NCI-H524 treated with DMSO at 0.1 percent for 48 hours (cell line): ENCODE results near the gene HSD17B4.
"Not testable (repeated sequence)": the region's sequence is repeated elsewhere in the genome, so short reads cannot be mapped to it uniquely, and the experiment has no call there.

ENCODE experiments used
- DNase-seq: peaks from one replicate; lab custom pipeline; 2025; lab: John Stamatoyannopoulos, UW

HSD17B4 gene

DNA sequence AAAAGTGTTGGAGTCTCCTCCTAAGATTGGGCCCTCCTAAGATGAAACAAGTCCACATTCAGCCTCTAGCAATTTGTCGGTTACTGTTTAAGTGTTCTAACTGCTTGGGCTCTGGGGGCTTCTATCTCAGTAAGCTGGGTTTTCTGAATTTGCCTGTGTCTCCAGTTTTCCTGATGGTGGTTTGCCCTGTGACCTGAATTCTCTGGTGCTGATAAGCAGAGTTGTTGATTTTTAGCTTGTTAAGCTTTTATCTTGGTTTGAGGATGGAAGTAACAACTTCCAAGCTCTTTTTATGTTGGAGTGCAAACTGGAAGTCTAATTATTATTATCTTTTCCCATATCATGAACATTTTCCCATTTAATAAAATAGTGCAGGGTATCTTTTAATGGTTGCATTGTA, 30.9 kb downstream of the HSD17B4 start:
- no peak for DNase-seq

DNA sequence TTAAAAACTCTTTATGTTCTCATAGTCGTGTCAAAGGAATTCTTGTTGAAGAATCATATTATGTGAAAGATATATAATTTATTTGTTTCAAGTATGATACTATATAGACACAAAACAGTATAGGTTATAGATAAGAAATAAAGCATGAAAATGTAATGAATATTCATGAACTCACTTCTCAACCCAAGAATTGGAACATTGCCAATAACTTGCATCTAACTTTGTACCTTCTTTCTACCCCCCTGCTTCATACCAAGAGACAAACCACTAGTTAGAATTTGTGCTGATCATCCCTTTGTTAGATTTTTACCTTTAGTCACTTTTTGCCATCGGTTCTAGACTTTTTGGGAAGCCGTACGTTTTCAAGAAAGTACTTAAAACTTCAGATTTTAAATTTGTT, 32.6 kb downstream of the HSD17B4 start:
- DNase-seq, result no peak

DNA sequence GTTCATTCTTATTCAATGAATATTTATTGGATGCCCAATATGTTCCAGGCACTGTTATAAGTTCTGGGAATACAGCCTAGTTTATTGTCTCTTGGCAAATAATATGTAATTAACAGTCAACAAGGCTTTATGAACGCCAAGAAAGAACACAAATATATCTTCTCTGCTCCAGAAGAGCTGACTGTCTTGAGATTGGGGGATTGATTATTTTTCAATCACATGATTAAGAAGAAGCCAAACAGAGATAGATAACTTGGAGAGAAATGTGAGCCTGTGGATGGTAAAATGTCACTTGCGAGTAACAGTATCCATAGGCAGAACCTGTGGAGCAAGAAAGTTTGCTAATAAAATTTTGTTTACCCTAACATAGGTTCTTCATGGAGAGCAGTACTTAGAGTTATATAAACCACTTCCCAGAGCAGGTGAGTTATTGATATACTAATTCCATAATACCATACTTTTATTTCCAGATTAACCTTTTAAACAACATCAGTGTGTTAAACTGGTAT, 49.4 kb downstream of the HSD17B4 start:
- no peak for DNase-seq

DNA sequence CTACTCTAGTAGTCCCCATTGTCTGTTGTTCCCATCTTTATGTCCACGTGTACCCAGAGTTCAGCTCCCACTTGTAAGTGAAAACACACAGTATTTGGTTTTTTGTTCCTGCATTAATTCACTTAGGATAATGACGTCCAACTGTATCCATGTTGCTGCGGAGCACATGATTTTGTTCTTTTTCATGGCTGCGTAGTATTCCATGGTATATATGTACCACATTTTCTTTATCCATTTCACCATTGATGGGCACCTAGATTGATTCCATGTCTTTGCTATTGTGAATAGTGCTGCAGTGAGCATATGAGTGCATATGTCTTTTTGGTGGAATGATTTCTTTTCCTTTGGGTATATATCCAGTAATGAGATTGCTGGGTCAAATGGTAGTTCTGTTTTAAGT, 51.6 kb downstream of the HSD17B4 start:
- DNase-seq, result not testable (repeated sequence)

DNA sequence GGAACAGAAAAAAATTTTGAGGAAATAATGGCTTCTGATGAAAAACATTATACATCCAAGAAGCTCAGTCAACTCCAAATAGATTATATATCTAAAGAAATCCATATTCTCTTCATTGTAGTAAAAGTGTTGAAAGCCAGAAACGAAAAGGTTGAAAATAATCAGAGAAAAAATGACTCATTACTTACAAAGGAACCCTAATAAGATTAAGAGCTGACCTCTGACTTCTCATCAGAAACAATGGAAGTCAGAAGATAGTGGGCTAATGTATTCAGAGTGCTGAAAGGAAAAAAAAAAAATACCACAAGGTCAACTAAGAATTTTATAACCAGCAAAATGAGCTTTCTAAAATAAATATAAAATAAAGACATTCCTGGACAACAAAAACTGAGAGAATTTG, 60.0 kb downstream of the HSD17B4 start:
- no peak for DNase-seq

DNA sequence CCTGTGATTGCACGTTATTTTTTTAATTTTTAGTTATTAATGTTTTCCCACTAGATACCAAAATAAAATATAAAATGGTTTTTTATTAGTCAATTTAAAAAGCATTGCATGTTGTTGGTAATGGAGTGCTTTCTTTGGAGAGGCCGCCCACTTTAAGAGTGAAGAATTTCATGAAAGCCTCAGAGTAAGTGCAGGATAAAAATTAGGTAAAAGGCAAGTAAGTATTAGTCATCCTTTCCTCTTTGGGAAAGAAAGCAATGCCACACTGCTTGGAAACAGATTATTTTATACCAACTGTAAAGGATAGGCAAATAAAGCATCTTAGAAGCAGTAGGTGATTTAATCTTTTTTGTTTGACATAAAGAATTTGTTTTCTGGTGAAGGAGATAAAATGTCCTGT, 62.9 kb downstream of the HSD17B4 start:
- no peak for DNase-seq

DNA sequence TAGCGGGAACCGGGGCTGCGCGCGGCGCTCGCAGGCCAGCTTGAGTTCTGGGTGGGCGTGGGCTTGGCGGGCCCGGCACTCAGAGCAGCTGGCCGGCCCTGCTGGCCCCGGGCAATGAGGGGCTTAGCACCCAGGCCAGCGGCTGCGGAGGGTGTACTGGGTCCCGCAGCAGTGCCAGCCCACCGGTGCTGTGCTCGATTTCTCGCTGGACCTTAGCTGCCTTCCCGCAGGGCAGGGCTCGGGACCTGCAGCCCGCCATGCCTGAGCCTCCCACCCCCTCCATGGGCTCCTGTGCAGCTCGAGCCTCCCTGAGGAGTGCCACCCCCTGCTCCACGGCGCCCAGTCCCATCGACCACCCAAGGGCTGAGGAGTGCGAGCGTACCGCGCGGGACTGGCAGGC, 64.8 kb downstream of the HSD17B4 start:
- DNase-seq, result not testable (repeated sequence)

DNA sequence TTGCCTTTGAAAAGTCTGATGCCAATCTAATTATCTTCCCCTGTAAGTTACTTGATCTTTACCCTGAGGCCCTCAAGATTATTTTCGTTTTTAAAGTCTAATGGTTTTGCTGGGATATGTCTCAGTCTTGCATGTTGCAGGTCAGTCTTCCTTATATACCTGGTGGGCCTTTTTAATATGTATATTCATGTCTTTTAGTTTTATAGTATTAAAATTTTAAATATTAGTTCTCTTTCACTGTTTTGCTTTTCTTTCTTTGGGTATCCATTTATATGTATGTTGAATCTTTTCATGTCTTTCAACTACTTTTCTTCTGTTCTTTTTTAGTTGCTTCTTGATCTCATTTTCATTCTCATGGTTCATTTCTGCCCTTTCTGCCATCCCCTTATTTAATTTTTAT, 68.9 kb downstream of the HSD17B4 start:
- DNase-seq, result no peak

DNA sequence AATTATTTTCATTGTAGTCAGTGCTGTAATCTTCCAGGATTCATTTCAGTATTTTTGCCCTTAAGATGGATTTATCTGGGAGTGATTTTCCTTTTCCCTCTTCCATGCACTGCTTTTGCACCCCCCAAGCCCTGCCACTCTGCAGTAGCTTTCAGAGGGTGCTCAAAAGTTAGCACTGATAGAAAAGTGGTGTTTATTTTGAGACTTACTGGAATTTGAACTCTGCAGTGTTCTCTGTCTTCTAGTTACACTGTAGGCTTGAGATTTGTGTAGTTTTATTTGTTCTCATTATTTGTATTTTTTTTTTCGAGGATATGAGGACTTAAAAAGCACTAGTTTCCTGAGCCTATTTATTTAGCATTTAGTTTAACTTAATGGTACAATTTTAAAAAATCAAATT, 70.5 kb downstream of the HSD17B4 start:
- DNase-seq, result no peak

DNA sequence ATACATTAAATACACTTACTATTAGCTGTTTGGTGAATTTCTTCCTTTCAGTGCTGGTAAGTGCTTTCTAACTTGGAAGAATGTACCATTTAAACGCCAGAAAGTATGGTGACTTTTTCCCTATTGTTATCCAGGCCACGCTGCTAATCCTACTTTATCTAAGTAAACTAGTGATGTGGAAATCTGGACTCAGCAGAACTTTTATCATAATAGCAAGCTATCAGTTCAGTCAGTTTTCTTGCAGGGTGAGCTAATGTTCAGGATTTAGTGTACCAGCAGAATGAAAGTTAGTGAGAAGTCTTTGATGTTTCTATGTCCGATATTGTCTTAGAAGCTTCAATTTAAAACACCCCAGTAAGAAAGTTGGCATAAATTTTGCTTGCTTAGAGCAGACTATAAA, 72.2 kb downstream of the HSD17B4 start:
- DNase-seq, result no peak

DNA sequence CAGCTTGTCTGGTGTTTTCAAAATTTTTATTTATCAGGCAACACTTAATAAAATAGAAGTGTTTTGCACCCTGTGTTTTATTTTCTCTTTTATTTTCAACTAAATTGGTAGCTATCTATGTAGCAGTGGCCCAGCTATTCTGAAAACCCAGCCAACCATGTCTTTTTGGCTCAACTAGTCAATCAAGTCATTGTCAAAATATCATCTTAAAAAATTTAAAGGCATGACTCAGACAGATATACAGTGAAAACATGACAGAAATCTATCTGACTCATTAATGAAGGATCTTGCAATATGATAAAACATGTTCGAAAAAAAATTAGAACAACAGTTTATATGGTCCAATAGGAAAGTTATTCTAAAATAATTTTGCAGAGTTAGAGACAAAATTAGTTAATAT, 75.1 kb downstream of the HSD17B4 start:
- DNase-seq, result no peak

DNA sequence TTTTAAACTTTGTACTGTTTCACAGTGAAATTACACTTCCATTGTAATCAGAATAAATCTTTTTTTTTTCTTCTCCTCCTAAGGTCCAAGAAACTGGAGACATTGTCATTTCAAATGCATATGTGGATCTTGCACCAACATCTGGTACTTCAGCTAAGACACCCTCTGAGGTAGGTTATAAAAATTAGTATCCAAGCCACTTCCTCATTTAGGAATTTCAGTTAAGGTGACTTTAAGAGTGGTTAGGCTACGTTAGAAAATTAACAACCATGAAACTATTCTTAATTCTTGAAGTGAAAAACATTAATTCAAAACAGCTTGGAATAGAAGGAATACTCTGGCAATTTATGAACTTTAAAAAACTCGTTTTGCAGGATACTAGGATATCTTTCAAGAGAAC, 77.5 kb downstream of the HSD17B4 start:
- no peak for DNase-seq

DNA sequence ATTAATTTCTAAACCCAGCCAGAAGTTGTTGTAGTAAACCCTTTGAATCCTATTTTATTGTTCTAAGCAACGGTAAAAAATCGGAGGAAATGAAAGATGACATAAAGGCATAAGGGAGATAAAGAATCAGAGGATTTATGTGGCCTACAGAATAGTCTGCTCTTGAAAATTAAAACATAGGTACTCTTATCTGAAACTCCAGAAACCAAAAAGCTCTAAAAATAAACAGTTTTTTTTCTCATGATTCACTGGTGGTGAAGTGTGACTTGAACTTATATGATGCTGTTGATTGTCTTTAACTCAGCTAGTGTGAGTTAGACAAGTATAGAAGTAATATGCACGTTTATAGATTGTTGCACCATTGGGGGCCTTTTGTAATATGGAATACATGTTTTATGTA, 80.3 kb downstream of the HSD17B4 start:
- DNase-seq, result no peak

DNA sequence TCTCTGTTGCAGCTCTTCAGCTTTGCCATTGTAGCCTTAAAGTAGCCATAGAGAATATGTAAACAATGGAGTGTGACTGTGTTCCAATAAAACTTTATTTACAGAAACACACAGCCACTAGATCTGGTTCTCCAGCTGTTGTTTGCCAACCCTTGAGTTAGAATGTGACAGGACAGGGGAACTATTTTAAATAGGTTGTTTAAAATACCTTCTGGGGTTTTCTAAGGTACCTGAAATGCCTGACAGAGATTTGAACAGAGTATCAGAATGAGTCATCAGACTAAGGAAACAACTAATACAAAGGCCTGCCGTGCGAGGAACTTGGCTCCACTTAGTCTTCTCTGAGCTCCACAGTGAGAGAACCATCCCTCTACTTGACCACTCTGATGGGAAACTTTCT, 85.4 kb downstream of the HSD17B4 start:
- no peak for DNase-seq

DNA sequence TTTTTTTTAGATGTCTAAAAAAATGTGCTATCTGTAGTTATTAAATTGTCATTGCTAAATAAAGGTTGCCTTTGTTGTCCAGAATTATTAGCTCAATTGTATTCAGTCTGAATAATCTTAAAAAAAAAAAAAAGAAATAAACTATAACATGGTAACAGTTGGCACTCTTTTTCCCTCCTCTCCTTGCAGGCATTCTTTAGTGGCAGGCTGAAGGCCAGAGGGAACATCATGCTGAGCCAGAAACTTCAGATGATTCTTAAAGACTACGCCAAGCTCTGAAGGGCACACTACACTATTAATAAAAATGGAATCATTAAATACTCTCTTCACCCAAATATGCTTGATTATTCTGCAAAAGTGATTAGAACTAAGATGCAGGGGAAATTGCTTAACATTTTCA, 89.4 kb downstream of the HSD17B4 start:
- no peak for DNase-seq

DNA sequence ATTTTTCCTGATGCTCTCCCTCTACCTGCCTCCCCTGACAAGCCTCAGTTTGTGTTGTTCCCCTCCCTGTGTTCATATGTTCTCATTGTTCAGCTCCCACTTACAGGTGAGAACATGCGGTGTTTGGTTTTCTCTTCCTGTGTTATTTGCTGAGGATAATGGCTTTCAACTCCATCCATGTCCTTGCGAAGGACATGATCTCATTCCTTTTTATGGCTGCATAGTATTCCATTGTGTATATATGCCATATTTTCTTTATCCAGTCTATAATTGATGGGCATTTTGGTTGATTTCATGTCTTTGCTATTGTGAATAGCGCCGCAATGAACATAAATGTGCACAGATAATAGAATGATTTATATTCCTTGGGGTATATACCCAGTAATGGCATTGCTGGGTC, 99.5 kb downstream of the HSD17B4 start:
- no peak for DNase-seq

DNA sequence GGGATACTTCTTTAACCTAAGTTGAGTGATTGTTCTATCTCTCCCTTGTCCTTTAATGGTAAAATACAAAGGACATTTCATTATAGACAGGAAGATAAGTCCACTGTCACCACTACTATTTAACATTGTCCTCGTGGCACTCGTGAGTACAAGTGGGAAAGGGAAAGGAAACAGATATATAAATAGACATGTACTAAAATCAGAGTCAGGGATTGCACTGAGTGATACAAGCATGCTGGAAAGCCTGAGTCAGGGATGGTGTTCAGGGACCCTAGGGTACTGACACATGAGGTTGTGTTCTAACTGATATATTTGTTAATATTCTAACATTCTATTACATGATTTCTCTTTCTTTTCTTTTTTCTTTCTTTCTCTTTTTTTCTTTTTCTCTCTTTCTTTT, 102.3 kb downstream of the HSD17B4 start:
- DNase-seq, result no peak

DNA sequence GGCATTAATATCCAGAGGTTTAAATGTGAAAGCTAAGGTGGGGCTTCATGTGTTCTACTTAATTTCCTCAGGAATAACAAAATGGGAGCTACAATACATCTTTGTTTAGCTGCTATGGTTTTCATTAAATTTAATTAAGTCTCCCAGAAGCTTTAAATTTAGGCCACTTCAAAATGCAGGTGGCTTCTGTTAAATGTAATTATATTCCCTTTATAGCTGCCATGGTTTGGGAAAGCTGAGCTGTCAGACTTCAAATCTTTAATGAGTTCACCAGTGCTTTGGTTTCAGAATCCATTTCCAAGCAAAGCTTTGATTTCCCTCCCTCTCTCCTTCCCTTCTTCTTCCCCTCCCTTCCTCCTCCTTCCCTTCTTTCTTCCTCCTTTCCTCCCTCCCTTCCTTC, 118.6 kb downstream of the HSD17B4 start:
- DNase-seq, result no peak

DNA sequence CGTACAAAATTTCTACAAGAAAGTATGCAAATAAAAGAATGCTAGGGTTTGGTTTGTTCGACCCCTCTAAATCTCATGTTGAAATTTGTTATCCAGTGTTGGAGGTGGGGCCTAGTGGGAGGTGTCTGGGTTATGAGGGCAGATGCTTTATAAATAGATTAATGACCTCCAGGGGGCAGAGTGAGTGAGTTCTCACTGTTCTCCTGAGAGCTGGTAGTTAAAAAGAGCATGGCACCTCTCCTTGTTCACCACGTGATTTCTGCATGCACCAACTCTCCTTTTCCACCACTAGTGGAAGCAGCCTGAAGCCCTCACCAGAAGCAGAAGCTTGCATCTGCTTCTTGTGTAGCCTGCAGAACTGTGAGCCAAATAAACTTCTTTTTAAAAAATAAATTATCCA, 126.6 kb downstream of the HSD17B4 start:
- peak; percentile 2 for DNase-seq

DNA sequence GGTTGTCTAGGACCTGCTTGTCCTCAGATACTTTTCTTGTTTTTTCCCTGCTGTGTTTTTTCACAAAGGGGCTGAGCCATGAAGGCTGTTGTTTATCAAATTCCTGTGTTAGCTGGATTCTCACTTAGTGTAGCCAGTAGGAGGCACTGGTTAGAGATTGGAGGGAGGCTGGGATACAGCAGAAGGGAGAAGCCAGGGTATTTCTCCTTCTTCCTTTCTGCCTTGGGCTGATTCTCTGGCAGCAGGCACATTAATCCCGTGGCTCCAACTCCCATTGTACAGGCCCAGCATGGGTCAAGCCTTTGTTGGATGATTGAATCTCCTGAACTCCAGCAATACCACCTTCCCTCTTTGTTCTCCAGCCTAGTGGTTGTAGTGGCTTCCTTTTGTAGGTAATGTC, 130.7 kb downstream of the HSD17B4 start:
- no peak for DNase-seq

DNA sequence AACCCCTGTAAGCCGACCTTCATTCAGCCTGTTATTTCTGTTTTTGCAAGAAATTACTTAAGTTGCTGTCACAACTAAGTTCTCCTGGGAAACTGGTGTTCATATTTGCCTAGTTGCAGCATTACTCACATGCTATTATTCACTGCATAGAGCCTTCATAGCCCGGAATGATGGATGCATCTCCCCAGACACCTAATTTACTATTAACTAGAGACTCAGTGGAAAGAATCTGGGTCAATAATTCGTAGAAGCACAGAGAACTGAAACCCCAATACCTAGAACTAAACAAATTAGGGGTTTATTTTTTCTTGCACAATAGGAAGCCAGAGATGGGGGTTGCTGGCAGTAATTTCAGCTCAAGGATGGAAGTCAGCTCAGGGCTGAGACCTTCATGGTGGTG, 131.4 kb downstream of the HSD17B4 start:
- no peak for DNase-seq
